CD4-positive, alpha-beta memory T cell (primary cell): ENCODE data around the gene UNC13B. TPM values are rescaled to one million over a fixed set of nuclear protein-coding genes. Genes with fewer than 3 reads are reported as not detected.

ENCODE experiments used
- CTCF ChIA-PET: fragments of 350-600 bp; sonication (Branson Sonifier 250); formaldehyde crosslinking; loops from one replicate; lab custom pipeline; 2021; ENCODE audit warnings: inconsistent platforms; ENCODE audit not compliant: partially characterized antibody; lab: Charles Lee
- POLR2A ChIA-PET: fragments of 350-600 bp; sonication (Branson Sonifier 250); formaldehyde crosslinking; loops from one replicate; lab custom pipeline; 2021; ENCODE audit not compliant: partially characterized antibody; lab: Charles Lee
- DNase-seq, 5 donors: peaks; one replicate each; pipeline versions ENCODE4 v3.0.0 to v3.0.0-alpha.2; 2020 to 2022; ENCODE audit warnings: mixed read lengths in 1 of 5
- H3K27ac ChIP-seq: one replicate; pipeline ENCODE4 v1.7.0; 2013; ENCODE audit warnings: low read depth, low read length
- H3K27me3 ChIP-seq: 2 replicates; pipeline ENCODE4 v1.7.0; 2013; ENCODE audit warnings: mild to moderate bottlenecking, low read length, moderate library complexity; ENCODE audit not compliant: insufficient read depth
- H3K36me3 ChIP-seq: 2 replicates; pipeline ENCODE4 v1.7.0; 2013; ENCODE audit warnings: mild to moderate bottlenecking, low read length, moderate library complexity; ENCODE audit not compliant: insufficient read depth
- H3K4me1 ChIP-seq: 2 replicates; pipeline ENCODE4 v1.7.0; 2013; ENCODE audit warnings: mild to moderate bottlenecking, low read length, moderate library complexity; ENCODE audit not compliant: insufficient read depth
- H3K4me3 ChIP-seq, 2 donors: one replicate each; pipeline ENCODE4 v1.7.0; 2013; ENCODE audit warnings: low read length in 2 of 2, mild to moderate bottlenecking in 1 of 2
- H3K9me3 ChIP-seq, 2 donors: one replicate each; pipeline ENCODE4 v1.7.0; 2013; ENCODE audit warnings: low read length in 2 of 2, control low read depth in 1 of 2; ENCODE audit not compliant: control insufficient read depth in 1 of 2
- H3K27ac Mint-ChIP-seq, 7 donors: one replicate each; pipeline ENCODE4 v1.8.0; 2020 to 2021; ENCODE audit warnings: mixed read lengths in 7 of 7, mild to moderate bottlenecking in 6 of 7, inconsistent platforms in 3 of 7, moderate library complexity in 3 of 7
- H3K27me3 Mint-ChIP-seq, 2 donors: one replicate each; pipeline ENCODE4 v1.8.0; 2020 to 2021; ENCODE audit warnings: mixed read lengths in 2 of 2
- H3K36me3 Mint-ChIP-seq, 2 donors: one replicate each; pipeline ENCODE4 v1.8.0; 2020 to 2021; ENCODE audit warnings: mixed read lengths in 2 of 2, inconsistent platforms in 1 of 2, mild to moderate bottlenecking in 1 of 2
- H3K4me1 Mint-ChIP-seq, 4 donors: one replicate each; pipeline ENCODE4 v1.8.0; 2020 to 2021; ENCODE audit warnings: mixed read lengths in 4 of 4, mild to moderate bottlenecking in 1 of 4
- H3K4me3 Mint-ChIP-seq, 8 donors: one replicate each; pipeline ENCODE4 v1.8.0; 2020 to 2021; ENCODE audit warnings: mixed read lengths in 8 of 8, mild to moderate bottlenecking in 7 of 8, moderate library complexity in 6 of 8, inconsistent platforms in 3 of 8
- H3K9me3 Mint-ChIP-seq, 8 donors: one replicate each; pipeline ENCODE4 v1.8.0; 2020 to 2021; ENCODE audit warnings: mixed read lengths in 8 of 8, mild to moderate bottlenecking in 5 of 8, inconsistent platforms in 3 of 8, moderate library complexity in 1 of 8
- intact Hi-C: fragments of 100-400 bp; cut with micrococcal nuclease; formaldehyde crosslinking; loops from one replicate; pipeline ENCODE4 v1.15.1; 2023
- polyA plus RNA-seq, 2 donors: library from polyadenylated mRNA; unstranded; fragments of 300-500 nt; fragmentation: Illumina TruSeq; gene quantifications; one replicate each; pipeline ENCODE4 v1.2.3, GENCODE V29; 2021
- total RNA-seq, 2 experiments: library from RNA; stranded (reverse); gene quantifications; one replicate each; pipeline ENCODE4 v1.2.3, GENCODE V29; 2021

The UNC13B gene
- total and polyA plus RNA-seq, 4 experiments from 2014 or later = 0.12 to 1.6 (median 0.60) TPM

DNA sequence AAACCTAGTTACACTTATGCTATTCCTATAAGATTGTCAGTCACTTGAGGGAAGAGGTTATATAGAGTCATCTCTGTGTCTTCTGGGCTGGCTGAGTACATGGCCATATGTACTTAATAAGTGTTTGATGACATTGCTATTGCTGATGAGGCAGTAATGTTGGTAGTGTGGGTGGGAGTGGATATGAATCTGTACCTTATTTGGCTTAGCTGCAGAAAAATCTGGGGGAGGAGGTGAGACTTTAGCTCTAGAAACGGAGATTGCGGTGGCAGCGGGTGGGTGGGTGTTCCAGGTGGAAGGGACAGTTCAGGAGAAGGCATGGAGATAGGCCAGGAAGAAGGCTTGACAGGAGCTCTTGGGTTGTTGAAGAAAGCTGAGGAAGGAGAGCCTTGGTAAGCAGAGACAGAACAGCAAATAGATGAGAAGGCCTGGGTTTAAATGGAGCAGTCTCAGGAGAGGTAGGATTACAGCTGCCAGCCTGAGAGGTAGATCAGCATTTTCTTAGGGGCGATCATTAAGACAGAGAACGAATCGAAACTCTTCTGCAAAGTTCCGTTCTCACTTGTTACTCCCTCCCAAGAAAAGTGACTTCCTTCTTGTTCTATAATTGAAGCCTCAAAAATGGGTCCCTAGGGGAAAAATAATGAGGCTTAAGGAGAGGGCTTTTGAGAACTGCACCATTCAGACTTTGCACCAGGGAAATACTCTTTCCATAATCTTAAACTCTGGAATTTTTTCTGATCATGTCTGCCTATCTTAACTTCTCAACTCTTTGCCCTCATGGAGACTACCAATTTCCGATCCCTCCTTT, 160.5 kb downstream of the UNC13B start:
- ChIA-PET CTCF (no interaction called here), POLR2A (no interaction called here)
- H3K4me1 Mint-ChIP-seq = peaks cover 0 to 6% (median 4%) of the 10 kb centered on the region in 4 donors

DNA sequence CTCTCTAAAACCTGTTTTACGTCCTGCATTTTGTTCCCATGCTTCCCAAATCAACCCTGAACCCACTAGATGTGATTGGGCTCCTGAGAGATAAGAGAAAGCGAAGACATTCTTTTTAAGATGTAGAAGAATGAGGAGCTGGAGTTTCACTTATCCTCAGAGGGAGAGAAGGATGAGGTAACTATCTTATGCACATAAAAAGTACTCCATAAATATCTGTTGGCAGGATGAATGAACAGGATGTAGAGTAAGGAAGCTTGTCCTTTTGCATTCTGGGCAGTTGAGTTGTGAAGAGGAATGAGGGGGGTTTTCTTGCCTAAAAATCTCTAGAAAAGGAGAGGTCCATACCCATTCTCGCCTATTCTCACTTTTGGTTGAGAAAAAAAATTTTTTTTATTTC, 163.2 kb downstream of the UNC13B start:
- intact Hi-C loops = no loop called here
- no peak overlapping the region for H3K27ac ChIP-seq
- peaks cover 4 to 7% of the 10 kb centered on the region in 2 donors for H3K27me3 Mint-ChIP-seq
- H3K9me3 ChIP-seq = no peaks in the 10 kb centered on the region
- no peaks in the 10 kb centered on the region for H3K36me3 Mint-ChIP-seq
- no peaks in the 10 kb centered on the region for H3K36me3 ChIP-seq
- H3K4me1 ChIP-seq = no peaks in the 10 kb centered on the region
- ChIA-PET CTCF (no interaction called here), POLR2A (no interaction called here)
- no peak for DNase-seq
- peaks cover 0 to 6% (median 4%) of the 10 kb centered on the region in 4 donors for H3K4me1 Mint-ChIP-seq
- no peak overlapping the region for H3K27ac Mint-ChIP-seq
- H3K4me3 ChIP-seq = no peak overlapping the region
- H3K4me3 Mint-ChIP-seq = no peak overlapping the region
- no peaks in the 10 kb centered on the region for H3K27me3 ChIP-seq
- peaks cover 0 to 3% (median 0%) of the 10 kb centered on the region in 8 donors for H3K9me3 Mint-ChIP-seq

More for the DNA sequence above, 160.5 kb downstream of the UNC13B start:
- H3K36me3 Mint-ChIP-seq = no peaks in the 10 kb centered on the region
- peaks cover 0 to 10% (median 1%) of the 10 kb centered on the region in 8 donors for H3K9me3 Mint-ChIP-seq
- no peaks in the 10 kb centered on the region for H3K27me3 ChIP-seq
- no peaks in the 10 kb centered on the region for H3K9me3 ChIP-seq
- intact Hi-C loops = no loop called here
- H3K4me3 Mint-ChIP-seq = peak overlapping the region in 1 of 8 donors; percentile 19
- peaks cover 3 to 4% of the 10 kb centered on the region in 2 donors for H3K27me3 Mint-ChIP-seq
- no peak overlapping the region for H3K27ac ChIP-seq
- no peak for DNase-seq
- H3K36me3 ChIP-seq = no peaks in the 10 kb centered on the region
- H3K4me3 ChIP-seq = no peak overlapping the region
- H3K27ac Mint-ChIP-seq = peak overlapping the region in 1 of 7 donors; percentile 54
- H3K4me1 ChIP-seq = no peaks in the 10 kb centered on the region

DNA sequence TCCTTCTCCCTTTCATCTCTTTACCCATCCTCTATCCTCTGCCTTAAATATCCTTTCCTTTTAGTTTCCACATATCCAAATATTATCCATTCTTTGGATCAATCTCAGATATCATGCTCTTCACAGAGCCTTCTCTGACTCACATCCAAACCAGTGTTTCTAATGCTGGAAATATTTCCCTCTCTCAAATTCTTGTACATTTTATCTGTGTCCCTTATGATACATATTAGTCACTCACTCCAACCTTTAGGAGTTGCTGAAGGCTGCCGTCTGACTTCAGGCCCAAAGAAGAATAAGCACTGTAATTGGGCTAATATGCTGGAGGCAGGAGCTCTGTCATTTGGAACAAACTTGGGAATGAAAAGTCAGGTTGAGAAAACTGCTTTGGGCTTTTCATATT, 171.7 kb downstream of the UNC13B start:
- no peaks in the 10 kb centered on the region for H3K27me3 ChIP-seq
- no peak overlapping the region for H3K4me3 Mint-ChIP-seq
- DNase-seq = no peak
- H3K9me3 ChIP-seq = no peaks in the 10 kb centered on the region
- no peak overlapping the region for H3K4me3 ChIP-seq
- POLR2A ChIA-PET = no interaction called here
- no peaks in the 10 kb centered on the region for H3K36me3 ChIP-seq
- CTCF ChIA-PET = no interaction called here
- no peaks in the 10 kb centered on the region for H3K4me1 ChIP-seq
- no peak overlapping the region for H3K27ac ChIP-seq
- peaks cover 0 to 3% (median 0%) of the 10 kb centered on the region in 8 donors for H3K9me3 Mint-ChIP-seq
- no peaks in the 10 kb centered on the region for H3K4me1 Mint-ChIP-seq
- H3K27me3 Mint-ChIP-seq = peaks cover 6 to 14% of the 10 kb centered on the region in 2 donors
- H3K36me3 Mint-ChIP-seq = no peaks in the 10 kb centered on the region
- intact Hi-C loops = no loop called here
- H3K27ac Mint-ChIP-seq = no peak overlapping the region

DNA sequence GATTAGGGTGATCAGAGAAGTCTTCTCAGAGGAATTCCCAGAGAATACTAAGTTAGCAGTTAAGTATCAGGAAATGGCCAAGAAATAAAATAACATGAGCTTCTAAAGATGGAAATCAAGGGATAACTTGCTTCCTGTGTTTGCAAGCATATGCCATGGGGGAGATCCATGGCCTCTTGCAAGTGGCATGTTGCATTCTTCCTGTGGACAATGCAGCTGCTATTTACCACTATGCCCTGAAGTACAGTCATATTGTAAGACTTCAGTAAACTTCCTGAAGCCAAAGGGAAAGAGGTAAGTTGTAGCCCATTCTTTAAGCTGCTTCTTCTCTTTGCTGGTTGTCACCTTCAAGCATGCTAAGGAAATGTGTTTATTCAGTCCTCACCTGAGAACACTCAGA, 173.4 kb downstream of the UNC13B start:
- Mint-ChIP-seq H3K27ac (no peak overlapping the region), H3K36me3 (no peaks in the 10 kb centered on the region), H3K4me3 (no peak overlapping the region), H3K9me3 (no peaks in the 10 kb centered on the region), H3K4me1 (no peaks in the 10 kb centered on the region), H3K27me3 (peaks cover 3 to 12% of the 10 kb centered on the region in 2 donors)
- no peaks in the 10 kb centered on the region for H3K9me3 ChIP-seq
- H3K4me1 ChIP-seq = no peaks in the 10 kb centered on the region
- no peak overlapping the region for H3K27ac ChIP-seq
- intact Hi-C loops = no loop called here
- H3K27me3 ChIP-seq = no peaks in the 10 kb centered on the region
- H3K4me3 ChIP-seq = no peak overlapping the region
- POLR2A ChIA-PET = no interaction called here
- no peak for DNase-seq
- CTCF ChIA-PET = no interaction called here
- no peaks in the 10 kb centered on the region for H3K36me3 ChIP-seq

DNA sequence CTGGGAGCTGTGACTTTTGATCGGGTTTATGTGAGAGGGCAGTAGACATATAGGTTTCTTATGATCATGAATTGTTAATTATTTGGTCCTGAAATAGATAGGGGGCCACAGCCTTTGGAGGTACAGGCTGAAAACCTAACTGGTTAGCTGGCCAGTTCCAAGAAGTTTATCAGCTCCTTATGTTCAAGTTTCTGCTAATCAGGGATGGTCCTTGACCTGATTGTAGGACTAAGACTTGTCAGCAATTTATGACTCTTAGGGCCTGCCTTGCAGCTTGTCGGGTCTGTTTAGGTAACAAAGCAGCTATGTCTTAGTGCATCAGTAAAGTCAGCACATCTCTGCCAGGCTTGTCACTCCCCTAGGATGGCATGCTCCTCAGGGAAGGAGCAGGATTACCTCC, 176.3 kb downstream of the UNC13B start:
- H3K4me1 Mint-ChIP-seq = peaks cover 0 to 5% (median 0%) of the 10 kb centered on the region in 4 donors
- H3K4me1 ChIP-seq = no peaks in the 10 kb centered on the region
- H3K27ac Mint-ChIP-seq = no peak overlapping the region
- H3K36me3 ChIP-seq = no peaks in the 10 kb centered on the region
- no peak overlapping the region for H3K4me3 Mint-ChIP-seq
- no peaks in the 10 kb centered on the region for H3K27me3 ChIP-seq
- H3K27me3 Mint-ChIP-seq = peaks cover 7 to 12% of the 10 kb centered on the region in 2 donors
- intact Hi-C loops = no loop called here
- DNase-seq = no peak
- no peaks in the 10 kb centered on the region for H3K36me3 Mint-ChIP-seq
- no peak overlapping the region for H3K27ac ChIP-seq
- no peaks in the 10 kb centered on the region for H3K9me3 ChIP-seq
- CTCF ChIA-PET = no interaction called here
- POLR2A ChIA-PET = no interaction called here
- no peaks in the 10 kb centered on the region for H3K9me3 Mint-ChIP-seq
- no peak overlapping the region for H3K4me3 ChIP-seq

DNA sequence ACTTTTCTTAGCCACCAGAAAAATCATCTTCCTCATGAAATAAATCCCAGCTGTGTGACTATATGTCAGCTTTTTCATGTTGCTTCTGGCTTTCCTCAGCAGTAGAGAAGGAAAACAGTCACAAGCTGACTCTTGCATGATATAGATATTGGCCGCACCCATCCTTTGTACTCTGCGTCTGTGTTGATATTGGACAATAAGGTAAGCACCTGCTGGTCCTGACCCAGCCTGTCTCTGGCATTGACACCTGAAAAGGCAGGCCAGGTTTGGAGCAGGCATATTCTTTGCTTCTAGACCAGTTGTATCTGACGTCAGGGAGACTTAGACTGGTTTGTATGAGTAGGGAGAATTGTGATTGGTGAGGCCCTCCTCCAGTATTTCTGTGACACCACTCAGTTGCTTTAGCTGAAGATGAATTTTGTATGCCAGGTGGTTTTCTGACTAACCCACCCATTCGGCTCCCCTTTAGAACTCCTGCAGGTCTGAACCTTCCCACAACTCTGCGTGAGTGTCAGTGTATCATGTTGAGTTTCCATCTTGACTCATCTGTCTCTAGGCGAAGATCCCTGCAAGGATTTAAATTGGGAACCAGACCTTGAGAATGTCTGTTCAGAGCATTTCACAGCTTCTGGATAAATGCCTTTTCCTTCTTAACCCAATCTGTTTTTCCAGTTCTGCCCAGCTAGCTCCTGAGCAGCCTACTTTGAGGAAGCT, 176.9 kb downstream of the UNC13B start:
- ChIA-PET CTCF (interaction anchor here (0.8 kb wide), 1 partner anchor 16 kb away, joined by 3 read pairs; no protein-coding TSS in a partner anchor), POLR2A (no interaction called here)
- peaks cover 8 to 11% of the 10 kb centered on the region in 2 donors for H3K27me3 Mint-ChIP-seq
- H3K27me3 ChIP-seq = no peaks in the 10 kb centered on the region
- no peaks in the 10 kb centered on the region for H3K9me3 ChIP-seq
- no peak overlapping the region for H3K4me3 ChIP-seq
- peaks cover 0 to 5% (median 0%) of the 10 kb centered on the region in 4 donors for H3K4me1 Mint-ChIP-seq
- no peaks in the 10 kb centered on the region for H3K9me3 Mint-ChIP-seq
- H3K36me3 ChIP-seq = no peaks in the 10 kb centered on the region
- H3K27ac ChIP-seq = no peak overlapping the region
- H3K4me1 ChIP-seq = no peaks in the 10 kb centered on the region
- no peak overlapping the region for H3K4me3 Mint-ChIP-seq
- intact Hi-C loops = no loop called here
- DNase-seq = no peak
- H3K27ac Mint-ChIP-seq = no peak overlapping the region
- H3K36me3 Mint-ChIP-seq = no peaks in the 10 kb centered on the region

DNA sequence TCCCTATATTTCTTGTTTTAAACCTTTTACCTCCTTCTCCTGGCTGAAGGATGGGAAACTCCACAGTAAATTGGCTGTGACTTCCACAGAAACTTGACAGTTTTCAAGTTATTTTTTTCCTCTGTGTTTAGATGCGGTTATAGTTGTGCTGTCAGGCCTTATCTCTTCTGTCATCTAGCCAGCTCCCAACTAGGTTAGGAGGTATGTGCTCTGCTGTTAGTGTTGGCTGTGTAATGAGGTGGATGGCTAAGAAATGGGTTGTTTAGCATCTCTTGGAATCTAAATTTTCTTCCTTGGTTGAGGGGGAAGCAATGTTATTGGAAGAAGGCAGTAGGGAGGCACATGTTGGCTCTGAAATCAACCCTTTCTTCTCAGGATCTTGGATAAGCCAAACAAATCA, 178.2 kb downstream of the UNC13B start:
- intact Hi-C loops = no loop called here
- Mint-ChIP-seq H3K9me3 (no peaks in the 10 kb centered on the region), H3K4me1 (peaks cover 0 to 5% (median 0%) of the 10 kb centered on the region in 4 donors), H3K27ac (no peak overlapping the region), H3K36me3 (no peaks in the 10 kb centered on the region), H3K4me3 (no peak overlapping the region), H3K27me3 (peaks cover 8 to 11% of the 10 kb centered on the region in 2 donors)
- H3K27ac ChIP-seq = no peak overlapping the region
- H3K9me3 ChIP-seq = no peaks in the 10 kb centered on the region
- H3K4me1 ChIP-seq = no peaks in the 10 kb centered on the region
- no peak overlapping the region for H3K4me3 ChIP-seq
- no peak for DNase-seq
- no peaks in the 10 kb centered on the region for H3K36me3 ChIP-seq
- H3K27me3 ChIP-seq = no peaks in the 10 kb centered on the region
- CTCF ChIA-PET = no interaction called here
- POLR2A ChIA-PET = no interaction called here
